Stromal cell of bone marrow (primary cell): ENCODE data around the gene FOXB2.

Source experiments
- DNase-seq: peaks from one replicate; pipeline ENCODE4 v3.0.0-alpha.2; 2012; ENCODE audit warnings: low read depth

The FOXB2 gene

GRCh38 chr9:77063645-77064285 is 44.3 kb downstream of the FOXB2 start:
- DNase-seq: peak; percentile 57

DNA sequence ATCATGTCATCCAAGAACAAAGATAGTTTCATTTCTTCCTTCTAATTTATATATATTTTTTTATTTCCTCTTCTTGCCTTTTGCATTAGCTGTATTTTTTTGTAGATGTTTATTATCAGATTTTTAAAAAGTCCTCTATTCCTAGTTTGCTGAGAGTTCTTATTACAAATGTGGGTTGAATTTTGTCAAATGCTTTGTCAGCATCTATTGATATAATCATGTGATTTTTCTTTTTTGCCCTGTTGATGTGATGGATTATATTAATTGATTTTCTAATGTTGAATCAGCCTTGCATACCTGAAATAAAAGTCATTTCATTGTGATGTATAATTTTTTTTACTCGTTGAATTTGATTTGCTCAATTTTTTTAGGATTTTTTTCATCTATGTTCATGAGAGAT is 46.9 kb downstream of the FOXB2 start:
- no peak for DNase-seq
